ENCODE data around the gene SNRPN. TPM values are rescaled to one million over a fixed set of nuclear protein-coding genes. Genes with fewer than 3 reads are reported as not detected.
"Not testable (repeated sequence)": the region's sequence is repeated elsewhere in the genome, so short reads cannot be mapped to it uniquely, and the experiment has no call there.

SNRPN gene
- 51.6 and 54.0 TPM in 2 replicates for total RNA-seq

DNA sequence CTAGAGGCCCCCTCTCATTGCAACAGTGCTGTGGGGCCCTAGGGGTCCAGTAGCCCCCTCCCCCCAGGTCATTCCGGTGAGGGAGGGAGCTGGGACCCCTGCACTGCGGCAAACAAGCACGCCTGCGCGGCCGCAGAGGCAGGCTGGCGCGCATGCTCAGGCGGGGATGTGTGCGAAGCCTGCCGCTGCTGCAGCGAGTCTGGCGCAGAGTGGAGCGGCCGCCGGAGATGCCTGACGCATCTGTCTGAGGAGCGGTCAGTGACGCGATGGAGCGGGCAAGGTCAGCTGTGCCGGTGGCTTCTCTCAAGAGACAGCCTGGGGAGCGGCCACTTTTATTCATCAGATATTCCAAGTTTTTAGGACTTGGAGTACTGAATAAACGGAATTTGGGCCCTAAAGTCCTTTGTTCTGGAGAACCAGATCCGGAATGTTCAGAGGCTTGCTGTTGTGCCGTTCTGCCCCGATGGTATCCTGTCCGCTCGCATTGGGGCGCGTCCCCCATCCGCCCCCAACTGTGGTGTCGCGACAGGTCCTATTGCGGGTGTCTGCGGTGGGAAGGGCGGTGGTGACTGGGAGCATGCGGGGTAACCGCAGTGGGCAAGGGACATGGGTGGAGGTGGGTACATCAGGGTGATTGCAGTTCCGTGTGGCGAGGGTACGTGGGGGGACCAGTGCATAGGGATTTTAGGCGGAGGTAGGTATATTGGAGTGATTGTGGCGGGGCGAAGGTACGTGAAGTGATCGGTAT, at the start of gene SNRPN, which contains the start of gene SNURF:
Gene SNRPN (plus strand): TSS at position 205 of the 748 bp plus-strand sequence. CDS start 19,467 bp downstream, outside the sequence.
Gene SNURF (plus strand): TSS at position 205 of the 748 bp plus-strand sequence. CDS start 62 bp downstream, at position 267.
- intact Hi-C loops (cut with micrococcal nuclease): loop anchor here (5.0 kb wide), 2 partner anchors 188 to 1127 kb away; no protein-coding TSS in a partner anchor

DNA sequence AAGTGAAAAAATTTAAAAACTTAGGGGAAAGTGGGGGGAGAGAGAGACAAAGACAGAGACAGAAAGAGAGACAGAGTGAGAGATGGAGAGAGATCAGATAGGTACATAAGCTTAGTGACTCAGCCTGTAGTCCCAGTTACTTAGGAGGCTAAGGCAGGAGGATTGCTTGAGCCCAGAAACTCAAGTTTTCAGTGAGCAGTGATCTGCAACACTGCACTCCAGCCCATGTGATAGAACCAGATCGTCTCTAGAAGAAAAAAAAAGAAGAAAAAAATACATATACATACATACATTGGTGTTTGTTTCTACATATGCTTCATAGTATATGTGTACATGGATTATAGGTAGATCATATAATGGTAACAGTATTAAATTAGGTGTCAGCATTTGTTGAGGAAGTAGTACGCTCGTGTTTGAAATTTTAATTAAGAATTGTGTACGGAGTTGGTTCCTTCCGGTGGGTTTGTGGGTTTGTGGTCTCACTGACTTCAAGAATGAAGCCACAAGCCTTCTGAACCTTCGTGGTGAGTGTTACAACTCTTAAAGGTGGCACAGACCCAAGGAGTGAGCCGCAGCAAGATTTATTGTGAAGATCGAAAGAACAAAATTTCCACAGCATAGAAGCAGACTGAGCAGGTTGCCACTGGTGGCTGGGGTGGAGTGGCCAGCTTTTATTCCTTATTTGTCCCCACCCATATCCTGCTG, 38.3 kb upstream of the SNRPN start:
- intact Hi-C loops (cut with micrococcal nuclease): no loop called here

DNA sequence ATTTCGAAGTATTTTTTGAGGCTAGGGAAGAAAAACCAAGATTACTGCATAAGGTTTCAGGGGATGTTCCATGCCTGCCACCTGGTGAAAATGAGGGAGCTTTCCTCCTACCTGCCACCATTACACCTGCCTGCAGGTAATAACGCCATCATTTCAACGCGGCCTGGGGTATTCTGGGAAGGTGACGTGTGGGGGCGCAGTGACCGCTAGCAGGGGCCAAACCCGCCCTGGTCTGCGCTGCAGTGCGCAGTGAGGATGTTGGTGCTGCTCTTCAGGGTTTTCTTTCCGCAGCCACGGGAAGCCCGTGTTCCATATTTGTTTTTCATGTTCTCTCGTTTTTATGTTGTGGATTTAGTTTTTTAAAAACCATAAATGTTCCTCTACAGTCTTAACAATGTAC, 37.4 kb upstream of the SNRPN start:
- intact Hi-C loops (cut with micrococcal nuclease): no loop called here

DNA sequence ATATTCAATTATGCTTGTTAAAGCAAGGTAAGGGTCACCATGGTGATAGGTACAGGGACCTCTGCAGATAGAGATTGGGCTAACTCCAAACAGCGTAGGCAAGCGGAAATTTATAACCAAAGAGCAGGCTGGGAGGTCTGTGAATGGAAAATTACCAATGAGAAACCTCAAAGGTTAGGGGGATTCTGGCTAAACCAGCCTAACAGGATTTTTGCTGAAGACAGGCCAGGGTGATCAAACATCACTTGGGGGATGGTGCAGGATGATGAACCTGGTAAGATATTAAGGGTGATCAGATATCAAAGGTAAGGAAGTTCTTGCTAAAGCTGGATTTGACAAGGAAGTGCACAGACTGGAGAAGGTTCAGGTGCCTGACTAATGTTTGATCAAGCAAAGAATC, 35.3 kb upstream of the SNRPN start:
- intact Hi-C loops (cut with micrococcal nuclease): no loop called here

DNA sequence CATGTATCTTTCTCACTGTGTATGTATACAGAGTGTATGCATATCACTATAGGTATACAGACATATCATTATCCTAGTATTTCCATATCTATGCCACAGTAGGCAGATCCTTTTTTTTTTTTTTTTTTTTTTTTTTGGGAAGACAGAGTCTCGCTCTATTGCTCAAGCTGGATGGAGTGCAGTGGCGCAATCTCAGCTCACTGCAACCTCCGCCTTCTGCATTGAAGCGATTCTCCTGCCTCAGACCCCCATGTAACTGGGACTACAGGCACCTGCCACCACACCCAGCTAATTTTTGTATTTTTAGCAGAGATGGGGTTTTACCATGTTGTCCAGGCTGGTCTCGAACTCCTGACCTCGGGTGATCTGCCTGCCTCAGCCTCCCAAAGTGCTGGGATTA, 32.0 kb upstream of the SNRPN start:
- intact Hi-C loops (cut with micrococcal nuclease): not testable (repeated sequence)

DNA sequence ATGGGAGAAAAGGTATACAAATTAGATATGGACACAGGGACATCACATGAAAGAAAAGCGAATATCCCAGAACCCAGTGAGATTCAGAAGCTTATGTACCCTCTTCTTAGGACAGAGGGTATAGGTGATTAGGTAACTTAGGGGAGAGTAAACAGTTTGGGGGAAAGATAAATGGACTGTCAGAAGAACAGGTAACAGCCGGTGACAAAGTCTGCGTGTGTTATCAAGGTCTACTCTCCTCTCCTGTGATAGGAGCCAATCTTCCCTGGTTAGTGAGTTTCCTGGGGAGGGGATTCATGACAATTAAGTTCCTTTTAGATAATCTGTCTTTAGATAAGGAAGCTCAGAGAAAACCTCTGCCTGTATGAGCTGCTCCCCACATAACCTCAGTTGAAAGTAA, 30.6 kb upstream of the SNRPN start:
- intact Hi-C loops (cut with micrococcal nuclease): no loop called here

DNA sequence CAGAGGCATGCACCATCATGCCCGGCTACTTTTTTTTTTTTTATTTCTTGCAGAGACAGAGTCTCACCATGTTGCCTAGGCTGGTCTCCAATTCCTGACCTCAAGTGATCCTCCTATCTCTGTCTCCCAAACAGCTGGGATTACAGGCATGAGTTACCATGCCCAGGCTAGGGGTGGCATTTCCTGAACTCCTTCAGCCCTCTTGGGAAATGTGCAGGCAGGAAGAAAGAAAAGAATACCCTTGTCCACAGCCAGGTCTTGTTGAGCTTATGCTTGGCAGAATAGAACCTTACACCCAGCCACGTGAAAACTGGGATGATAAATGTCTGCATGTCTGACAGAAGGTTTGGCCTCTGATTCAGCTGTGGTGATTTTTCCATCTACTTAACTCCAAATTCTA, 30.2 kb upstream of the SNRPN start:
- intact Hi-C loops (cut with micrococcal nuclease): no loop called here

DNA sequence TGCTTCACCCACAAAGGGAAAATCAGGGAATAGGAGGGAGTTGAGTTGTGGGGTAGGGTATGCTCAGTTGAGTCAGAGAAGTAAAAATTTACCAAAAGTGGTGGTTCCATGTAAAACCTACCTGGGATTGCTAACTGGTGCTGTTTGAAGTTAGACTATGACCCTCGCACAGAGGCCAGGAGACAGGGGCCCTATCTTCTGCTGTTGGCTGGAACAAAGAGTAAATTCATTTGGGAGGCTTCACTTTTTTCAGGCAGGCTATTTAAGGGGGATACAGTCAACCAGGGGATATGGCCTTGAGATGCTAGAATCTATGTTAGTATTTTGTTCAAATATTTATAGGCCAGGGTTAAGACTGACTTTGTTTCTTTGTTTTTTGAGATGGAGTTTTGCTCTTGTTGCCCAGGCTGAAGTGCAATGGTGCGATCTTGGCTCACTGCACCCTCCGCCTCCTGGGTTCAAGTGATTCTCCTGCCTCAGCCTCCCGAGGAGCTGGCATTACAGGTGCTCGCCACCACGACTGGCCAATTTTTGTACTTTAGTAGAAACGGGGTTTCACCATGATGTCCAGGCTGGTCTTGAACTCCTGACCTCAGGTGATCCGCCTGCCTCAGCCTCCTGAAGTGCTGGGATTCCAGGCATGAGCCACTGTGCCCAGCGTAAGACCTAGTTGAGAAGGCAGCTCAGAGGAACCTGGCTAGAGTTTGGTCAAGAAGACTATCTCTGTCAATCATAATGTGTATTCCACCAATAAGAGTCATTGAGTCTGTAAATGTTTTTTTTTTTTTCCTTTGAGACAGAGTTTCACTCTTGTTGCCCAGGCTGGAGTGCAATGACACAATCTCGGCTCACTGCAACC, 22.7 kb upstream of the SNRPN start:
- intact Hi-C loops (cut with micrococcal nuclease): not testable (repeated sequence)

DNA sequence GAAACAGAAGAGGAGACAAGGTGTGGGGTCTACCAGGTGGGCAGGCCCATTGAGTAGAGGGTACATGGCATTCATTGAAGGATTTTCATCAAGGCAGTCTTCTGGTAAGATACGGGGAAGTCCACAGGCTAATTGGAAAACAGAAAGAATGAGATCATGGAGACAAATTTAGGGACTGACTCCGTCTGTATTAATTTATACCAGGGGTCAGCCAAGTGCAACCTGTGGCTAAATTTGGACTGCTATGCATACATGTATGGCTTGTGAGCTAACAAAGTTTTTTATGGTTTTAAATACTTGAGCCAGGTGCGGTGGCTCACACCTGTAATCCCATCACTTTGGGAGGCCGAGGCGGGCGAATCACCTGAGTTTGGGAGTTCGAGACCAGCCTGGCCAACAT, 21.1 kb upstream of the SNRPN start:
- intact Hi-C loops (cut with micrococcal nuclease): no loop called here

DNA sequence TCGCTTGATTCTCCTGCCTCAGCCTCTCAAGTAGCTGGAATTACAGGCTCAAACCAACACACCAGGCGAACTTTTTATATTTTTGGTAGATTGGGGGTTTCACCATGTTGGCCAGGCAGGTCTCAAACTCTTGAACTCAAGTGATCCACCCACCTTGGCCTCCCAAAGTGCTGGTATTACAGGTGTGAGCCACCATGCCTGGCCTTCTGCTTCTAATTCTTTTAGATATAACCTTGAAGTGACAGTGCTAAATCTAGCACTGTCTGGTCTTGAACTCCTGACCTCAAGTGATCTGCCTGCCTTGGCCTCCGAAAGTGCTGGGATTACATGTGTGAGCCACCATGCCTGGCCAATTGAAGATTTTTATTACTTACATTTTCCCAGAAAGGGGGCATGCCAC, 16.6 kb upstream of the SNRPN start:
- intact Hi-C loops (cut with micrococcal nuclease): not testable (repeated sequence)

DNA sequence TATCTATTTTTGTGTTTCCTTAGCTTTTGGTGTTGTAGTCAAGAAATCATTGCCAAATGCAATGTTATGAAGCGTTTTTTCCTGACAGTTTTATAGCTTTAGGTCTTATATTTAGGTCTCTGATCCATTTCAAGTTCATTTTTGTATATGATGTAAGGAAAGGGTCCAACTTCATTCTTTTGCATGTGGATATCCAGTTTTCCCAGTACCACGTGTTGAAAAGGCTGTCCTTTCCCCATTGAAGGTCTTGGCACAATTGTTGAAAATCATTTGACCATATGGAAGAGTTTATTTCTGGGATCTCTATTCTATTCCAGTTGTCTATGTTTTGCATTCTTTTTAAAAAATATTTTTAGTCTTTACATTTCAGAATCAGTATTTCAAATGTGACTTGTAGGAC, 14.6 kb upstream of the SNRPN start:
- intact Hi-C loops (cut with micrococcal nuclease): no loop called here

DNA sequence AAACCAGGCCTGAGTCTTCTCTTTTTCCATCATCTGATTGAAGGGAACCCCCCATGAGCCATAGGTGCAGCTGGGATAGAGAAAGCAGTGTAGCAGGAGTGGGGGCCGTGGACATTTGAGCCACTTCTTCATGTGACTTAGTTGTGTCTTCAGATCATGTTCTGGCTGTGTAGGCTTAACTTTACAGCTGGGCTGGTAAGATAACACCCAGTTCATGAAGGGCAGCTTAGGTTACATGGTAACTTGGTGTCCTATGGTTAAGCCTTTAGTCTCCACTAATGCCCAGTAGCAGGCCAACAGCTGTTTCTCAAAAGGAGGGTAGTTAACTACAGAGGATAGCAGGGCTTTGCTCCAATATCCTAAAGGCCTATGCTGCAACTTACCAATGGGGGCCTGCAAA, 11.4 kb upstream of the SNRPN start:
- intact Hi-C loops (cut with micrococcal nuclease): no loop called here

DNA sequence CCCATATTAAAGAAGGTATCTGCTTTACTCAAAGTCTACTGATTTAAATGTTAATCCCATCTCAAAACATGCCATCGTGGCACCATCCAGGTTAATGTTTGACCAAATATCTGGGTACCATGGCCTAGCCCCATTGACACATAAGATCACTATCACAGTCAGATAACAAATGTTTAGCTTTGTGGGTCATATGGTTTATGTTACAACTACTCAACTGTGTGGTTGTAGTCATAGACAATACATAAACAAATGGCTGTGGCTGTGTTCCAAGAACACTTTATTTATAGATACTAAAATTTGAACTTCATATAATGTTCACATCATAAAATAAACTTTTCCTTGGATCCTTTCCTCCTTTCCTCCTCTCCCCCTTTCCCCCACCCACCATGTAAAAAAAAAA, 9.8 kb upstream of the SNRPN start:
- intact Hi-C loops (cut with micrococcal nuclease): no loop called here

DNA sequence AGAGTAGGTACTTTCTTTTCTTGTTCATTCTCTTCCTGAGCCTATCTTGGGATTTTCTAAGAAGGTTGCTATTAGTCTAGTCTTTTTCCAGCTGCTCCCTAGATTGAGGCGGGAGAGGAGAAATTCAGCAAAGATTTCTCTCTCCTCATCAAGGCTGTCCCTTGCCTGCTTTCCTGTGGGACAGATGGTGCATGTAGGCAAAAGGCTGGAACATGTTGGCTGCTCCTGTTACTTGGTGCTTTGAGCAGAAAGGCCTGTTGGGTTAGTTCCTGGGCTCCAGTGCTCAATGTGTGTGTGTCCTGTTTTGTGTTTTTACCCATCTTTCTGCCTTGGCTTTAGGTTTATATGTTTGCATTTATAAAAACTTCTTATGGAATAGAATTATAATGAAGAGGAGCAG, 9.1 kb upstream of the SNRPN start:
- intact Hi-C loops (cut with micrococcal nuclease): no loop called here

DNA sequence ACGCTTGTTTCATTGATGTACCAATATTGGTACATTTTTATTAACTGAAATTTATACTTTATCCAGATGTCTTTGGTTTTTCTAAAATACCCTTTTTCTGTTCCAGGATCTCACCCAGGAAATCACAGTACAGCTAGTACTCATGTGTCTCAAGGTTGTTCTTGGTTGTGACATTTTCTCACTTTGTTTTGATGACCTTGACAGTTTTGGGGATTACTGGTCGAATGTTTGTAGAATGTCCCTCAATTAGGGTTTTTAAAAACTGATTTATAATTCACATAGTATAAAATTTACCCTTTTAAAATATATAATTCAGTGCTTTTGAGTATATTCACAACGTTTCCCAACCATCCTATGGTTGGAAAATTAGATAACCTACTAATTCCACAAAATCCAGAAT, 6.3 kb upstream of the SNRPN start:
- intact Hi-C loops (cut with micrococcal nuclease): no loop called here

DNA sequence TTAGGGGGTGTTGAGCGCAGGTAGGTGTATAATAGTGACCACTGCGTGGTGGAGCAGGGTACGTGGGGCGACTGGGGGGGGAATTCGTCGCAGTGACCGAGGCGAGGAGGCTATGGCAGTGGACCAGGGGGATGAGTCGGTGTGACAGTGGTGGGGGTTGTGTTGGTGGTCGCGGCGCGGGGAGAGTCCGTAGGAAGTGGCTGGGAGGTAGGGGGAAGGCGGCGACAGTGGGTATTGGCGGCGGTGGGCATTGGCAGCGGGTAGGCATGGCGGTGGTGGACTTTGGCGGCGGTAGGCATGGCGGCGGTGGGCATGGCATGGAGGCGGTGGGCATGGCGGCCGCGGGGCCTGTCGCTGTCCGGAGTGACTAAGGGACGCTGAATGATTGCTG, 739 bp downstream of the SNRPN start:
- intact Hi-C loops (cut with micrococcal nuclease): loop anchor here (5.0 kb wide), 2 partner anchors 188 to 1127 kb away; no protein-coding TSS in a partner anchor

DNA sequence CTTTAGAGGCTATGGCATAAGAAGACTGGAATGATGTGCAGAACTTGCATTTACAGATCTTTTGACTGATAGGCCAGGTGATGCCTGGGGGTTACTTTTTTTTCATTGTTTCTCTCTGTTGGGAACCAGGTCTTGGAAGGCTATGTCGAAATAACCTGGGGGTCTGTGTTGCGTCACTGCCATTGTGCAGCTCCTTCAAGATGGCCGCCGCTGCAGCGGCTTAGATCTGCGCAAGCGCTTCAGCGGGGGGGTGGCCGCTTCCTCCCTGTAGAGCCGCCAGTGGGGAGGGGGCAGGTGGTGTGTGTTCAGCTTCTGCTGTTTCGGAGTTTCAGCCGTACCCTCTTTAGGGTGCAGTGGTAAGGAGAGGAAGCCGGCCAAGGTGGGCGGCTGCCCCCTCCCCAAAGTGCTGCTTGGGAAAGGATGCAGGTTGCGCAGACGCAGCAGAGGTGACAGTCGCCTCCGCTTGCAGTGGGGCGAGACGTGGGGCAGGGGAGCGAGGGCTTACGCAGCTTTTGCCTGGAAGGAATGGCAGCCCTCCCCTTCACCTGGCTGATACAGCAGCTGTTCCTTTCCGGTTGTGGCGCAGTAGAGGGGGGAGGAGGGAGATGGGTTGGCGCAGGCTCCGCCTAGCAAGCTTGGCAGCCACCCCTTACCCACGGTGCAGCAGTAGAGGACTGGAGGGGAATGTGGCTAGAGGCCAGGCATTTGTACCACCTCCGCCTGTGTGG, 1.5 kb downstream of the SNRPN start:
- intact Hi-C loops (cut with micrococcal nuclease): loop anchor here (1.0 to 5.0 kb wide), 3 partner anchors 189 to 1126 kb away; partner anchors contain the start of gene UBE3A

DNA sequence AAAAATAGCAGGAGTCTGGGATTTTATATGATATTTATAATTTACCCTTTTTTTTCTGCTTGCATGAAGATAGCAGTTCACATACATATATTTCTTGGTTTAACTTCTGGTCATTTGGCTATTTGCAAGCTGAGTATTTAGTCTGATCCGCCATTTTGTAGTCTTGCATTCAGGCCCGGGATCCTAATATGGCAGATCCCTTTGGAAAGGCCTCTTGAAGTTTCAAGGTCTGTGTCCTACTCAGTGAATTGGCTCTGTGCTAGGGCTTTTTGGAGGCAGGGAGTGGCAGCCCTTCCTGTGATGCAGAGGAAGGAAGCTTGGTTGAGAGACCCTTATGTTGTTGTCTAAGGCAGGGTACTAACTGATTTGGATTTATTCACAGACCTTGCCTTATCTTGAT, 2.9 kb downstream of the SNRPN start:
- intact Hi-C loops (cut with micrococcal nuclease): loop anchor here (5.0 kb wide), 2 partner anchors 190 to 1125 kb away; no protein-coding TSS in a partner anchor

DNA sequence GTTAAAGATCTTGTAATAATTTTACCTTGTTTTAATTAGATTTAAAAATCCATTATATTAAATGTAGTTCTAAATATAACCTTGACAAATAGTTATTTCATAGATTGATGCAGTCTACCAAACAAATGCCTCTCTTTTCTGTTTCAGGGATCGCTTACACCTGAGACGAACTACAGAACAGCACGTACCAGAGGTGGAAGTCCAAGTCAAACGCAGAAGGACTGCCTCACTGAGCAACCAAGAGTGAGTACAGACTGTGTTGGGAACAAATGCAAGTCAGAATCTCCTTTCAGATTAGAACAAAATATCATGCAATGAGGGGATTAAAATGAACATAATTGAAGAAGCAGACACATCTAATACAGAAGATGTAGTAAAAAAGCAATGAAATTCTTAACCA, 7.2 kb downstream of the SNRPN start:
- intact Hi-C loops (cut with micrococcal nuclease): no loop called here

DNA sequence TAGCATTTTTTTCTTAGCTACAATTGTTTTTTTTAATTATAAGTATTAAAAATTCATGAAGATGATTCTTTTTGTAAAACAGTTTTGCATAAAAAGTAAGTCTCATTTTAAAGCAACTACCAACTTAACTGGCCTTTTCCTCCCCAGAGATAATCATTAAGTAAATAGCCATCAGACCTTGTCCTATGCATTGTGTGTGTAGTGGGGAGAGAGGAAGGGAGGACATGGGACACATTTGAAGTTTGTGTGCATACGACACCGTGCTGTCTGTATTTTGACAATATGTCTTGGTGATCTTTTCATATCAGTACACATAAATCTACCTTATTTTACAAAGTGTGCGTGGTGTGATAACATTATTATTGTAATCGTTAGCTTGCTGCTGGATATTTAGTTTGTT, 8.1 kb downstream of the SNRPN start:
- intact Hi-C loops (cut with micrococcal nuclease): no loop called here
